AG20443 (cell line): ENCODE measurements around the gene SELENOK.

Source experiments
- DNase-seq: peaks from one replicate; pipeline ENCODE4 v3.0.0; 2012; ENCODE audit warnings: low spot score, mixed read lengths

Gene SELENOK

DNA sequence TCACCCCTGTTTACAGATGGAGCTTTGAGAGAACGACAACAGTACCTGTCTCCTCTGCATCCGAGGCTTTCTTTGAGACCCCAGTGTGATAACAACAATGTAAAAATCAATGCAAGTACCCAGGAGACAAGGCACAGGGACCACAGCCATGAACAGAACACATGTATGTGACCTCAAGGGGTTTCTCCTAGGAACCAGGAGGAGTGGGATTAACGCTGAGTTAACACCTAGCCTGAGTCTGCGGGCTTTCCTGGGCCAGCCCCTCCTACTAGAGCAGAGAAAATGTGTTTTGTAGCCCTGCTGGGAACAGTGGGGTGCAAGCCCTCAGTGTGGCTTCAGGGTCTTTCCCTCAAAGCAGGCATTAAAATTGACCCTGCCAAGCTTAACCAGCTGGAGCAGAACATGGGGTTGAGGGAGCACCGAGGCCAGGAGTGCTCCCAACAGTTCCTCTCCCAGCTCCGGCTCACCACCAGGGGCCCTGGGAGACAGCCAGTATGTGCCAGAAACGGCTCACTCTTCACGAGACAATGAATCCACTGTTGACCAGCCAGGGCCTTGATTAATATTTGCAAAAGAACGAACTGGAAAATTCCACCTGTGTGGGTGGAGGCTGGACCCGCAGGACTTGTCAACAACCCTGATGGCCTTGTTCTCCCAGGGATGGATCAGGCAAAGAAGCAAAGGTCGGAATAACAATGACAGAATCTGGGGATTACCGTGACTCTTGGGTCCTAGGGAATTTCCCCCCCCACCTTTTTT, 49.0 kb downstream of the SELENOK start:
- peak; percentile 47 for DNase-seq

DNA sequence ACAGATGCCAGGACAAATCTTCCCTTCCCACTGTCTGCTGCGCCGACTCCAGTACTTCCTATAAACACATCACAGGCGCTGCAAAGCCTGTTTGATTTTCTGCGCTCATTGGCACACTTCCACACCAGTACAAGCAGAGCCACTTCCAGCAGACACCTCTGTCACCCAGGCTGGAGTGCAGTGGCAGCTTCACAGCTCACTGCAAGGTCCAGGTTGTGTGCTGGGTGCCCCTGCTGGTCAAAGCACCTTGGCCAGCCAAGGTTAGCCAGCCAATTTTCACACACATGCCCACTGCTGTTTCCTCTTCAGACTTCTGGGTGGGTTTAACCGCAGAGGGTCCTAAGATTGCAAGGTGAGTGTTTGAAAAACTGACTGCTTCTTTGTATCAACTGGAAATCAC, 50.4 kb downstream of the SELENOK start:
- no peak for DNase-seq

DNA sequence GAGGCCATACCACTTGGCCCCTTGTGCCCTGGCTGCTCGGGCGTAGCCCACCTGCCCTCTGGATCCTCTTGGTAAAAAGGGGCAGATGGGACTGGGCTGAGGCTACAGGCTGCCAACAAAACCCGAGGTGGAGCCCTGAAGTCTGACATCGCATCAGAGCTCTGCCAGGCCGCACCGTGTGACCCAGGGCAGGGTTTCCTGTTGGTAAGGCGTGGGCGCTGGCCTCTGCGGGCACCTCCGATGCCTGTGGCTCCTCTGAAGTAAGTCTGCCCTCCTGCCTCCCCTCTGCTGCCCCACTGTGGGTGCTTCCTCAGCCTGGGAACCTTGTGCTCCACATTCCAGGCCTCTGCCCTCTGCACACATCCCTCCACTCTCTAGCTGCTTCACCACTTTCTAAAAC, 54.3 kb downstream of the SELENOK start:
- no peak for DNase-seq

DNA sequence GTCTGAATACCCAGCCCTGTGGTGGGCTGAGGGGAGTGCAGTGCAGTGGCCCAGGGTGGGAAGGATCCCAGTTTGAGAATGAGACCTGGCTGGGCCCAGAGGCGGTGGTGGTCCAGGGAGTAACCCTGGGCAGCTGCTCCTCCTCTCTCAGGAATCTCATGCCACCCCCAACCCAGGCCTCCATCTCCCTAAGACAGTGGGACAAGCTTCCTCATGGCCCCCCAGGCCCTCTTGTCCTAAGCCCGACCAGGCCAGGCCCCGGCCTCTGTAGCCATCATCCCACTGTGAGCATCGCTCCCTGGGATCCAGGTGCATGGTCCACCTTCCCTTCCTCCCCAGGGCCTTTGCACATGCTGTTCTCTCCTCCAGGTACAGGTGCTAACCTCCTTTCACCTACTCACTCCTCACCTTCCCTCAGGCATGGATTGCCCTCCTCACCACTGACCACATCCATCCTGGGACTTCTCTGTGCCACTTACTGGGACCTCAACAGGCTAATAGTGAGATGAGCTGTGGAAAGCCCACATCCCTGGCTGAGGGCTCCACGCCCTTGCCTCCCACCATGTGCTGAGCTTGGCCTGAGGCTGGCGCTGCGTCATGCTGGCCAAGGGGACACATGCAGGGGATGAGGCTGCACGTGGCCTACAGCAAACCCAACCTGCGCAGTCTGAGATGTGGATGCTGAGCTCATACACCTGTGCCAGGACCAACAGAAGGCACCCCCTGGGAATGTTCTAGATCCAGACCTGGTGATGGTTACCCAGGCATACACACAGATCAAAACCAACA, 55.4 kb downstream of the SELENOK start:
- DNase-seq = no peak

DNA sequence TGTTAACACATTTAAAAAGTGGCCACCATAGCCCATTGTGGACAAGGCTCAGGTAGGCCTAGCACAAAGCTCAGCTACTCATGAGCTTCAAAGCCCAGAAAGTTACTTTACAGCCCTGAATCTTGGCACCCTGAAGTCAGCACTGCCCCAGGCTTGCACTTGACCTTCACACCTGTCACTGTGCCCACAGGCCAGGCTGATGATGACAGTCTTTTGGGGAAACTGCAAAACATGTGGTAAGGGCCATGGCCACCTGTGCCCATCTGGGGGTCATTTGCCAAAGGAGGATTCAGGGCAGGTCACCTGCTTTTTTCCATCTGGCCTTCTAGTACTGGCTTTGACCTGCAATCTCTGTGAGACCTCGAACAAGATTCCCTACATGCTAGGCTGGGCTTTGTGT, 56.4 kb downstream of the SELENOK start:
- no peak for DNase-seq

DNA sequence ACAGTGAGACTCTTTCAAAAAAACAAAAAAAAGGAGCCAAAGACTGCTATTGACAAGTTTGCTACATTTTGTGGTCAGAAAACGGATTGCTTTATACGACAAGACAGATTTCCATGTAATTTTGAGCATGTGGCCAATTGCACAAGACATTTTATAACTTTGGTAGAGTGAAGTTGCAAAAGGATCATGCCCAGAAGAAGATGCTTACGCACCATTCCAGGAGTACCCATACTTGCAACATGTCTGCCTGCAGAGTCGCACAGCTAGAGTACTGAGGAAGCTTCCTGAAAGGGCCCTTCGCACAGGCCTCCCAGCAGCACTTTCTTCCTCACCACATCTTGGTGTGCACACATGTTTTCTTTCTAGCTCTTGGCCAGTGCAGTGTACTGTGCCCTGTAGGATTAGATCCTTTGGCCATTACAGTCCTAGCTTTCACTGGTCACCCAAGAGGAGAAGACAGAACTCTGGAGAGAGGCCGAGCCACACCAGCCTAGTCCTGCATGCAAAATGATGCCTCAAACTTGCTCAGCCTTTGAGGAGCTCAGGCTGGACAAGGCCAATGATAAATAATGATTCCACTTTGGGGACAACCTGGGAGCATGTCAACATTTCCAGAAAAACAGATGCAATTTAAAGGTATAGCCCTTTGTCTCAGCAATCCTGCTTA, 57.1 kb downstream of the SELENOK start:
- DNase-seq = no peak
